ENCODE results near the gene FAM117A.
A peak's percentile ranks its signal among the peaks of the same experiment; 100 is the strongest.

FAM117A gene

DNA sequence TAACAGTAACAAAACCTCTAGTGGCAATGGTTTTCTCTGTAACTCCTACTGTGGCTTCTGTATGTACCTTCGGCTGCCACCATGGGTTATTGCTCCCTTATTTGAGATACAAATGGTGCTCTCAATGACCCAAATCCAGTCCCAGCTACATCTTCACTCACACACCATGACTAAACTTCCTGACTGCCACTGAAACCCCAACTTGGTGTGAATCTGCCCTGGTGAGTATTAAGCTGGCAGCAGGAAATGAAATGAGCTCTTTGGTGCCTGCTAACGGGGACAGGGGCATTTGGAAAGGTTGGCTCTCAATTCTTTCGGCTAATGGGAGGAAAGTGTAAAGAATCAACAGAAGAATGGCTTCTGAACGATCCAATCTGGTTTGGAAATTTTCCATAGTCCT, 48.7 kb downstream of the FAM117A start:
- DNase-seq (ENCODE audit: extremely low read depth in 1 of 2, low read depth in 1 of 2), result no peak

DNA sequence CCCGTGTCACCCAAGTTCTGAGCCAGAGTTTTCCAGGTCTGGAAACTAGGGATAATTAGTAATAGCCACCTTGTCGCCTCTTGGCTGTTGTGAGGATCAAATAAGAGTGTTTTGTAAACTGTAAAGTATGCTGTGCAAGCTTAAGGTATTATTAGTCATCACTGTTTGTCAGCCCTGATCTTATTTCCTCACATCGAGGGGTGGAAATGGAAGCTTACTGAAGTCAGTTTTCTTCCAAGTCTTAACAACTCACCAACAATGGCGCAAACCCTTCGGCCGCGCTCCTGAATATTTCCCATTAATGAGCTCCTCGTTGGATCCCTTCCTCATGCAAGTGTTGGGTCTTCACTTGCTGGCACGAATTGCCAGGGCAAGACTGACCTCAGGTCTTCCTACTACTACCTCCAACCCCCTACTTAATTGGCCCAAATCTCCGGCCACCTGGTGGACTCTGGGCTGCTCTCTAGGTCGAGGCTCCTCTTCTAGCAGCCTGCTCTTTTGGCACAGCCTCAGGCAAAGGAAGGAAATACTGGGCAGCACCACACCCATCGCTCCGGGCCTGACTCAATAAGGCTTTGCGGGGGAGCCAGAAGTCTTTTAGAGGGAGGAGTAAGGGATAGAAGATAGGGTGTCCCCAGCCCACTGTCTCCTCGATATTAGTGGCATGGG, 55.3 kb downstream of the FAM117A start:
- DNase-seq (ENCODE audit: extremely low read depth in 1 of 2, low read depth in 1 of 2), result no peak

DNA sequence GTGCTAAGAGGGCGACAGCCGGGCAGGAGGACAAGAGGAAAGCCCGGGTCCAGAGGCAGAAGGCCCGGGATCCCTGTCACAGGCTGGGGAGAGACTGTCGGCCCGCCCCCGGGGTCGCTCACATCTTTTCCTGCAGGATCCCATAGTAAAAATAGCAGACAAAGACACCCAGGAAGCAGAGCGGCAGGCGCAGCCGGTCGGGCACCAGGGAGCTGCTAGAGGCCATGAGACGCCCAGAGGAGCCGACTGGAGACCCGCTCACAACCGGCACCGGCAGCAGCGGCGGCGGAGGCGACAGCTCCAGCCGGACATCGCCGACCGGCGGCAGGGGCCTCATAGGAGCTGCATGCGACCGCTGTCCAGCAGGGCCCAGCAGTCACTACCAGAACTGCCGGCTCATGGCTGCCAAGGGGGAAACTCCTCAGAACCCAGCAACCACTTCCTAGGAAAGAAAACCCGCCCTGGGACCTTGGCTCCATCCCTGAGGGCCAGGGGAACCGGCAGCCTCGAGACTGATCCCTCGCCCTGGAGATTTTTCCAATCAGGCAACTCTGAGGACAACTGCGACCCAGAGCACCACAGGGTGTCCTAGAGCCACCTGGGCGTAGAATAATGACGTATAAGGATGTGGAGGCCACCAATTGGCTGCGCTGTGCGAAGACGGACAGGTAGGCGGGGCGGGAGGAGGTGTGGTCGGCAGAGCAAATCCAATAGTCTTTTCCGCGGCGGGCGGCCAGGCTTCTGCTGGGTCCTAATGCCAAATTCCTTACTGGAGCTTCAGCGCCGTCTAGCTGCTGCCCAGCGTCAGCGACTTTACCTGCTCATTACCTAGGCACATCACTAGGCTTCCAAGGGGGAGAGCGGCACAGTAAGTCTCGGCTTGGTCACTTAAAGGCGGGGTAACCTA, 56.1 kb downstream of the FAM117A start, which contains the start of gene SLC35B1:
Gene SLC35B1, minus strand, starts transcription at position 357 of the 907 bp plus-strand sequence. Its CDS starts 131 bp downstream, at position 226.
- DNase-seq (ENCODE audit: extremely low read depth in 1 of 2, low read depth in 1 of 2), result peak; percentile 95 to 98

GRCh38 chr17:49707246-49707607, 56.7 kb downstream of the FAM117A start:
- no peak for DNase-seq (ENCODE audit: extremely low read depth in 1 of 2, low read depth in 1 of 2)

- DNase-seq (ENCODE audit: extremely low read depth in 1 of 2, low read depth in 1 of 2), result no peak
These were observed 58.7 kb downstream of the FAM117A start for GRCh38 chr17:49705254-49705653.

GRCh38 chr17:49703557-49704277, 60.2 kb downstream of the FAM117A start:
- DNase-seq (ENCODE audit: extremely low read depth in 1 of 2, low read depth in 1 of 2), result no peak

DNA sequence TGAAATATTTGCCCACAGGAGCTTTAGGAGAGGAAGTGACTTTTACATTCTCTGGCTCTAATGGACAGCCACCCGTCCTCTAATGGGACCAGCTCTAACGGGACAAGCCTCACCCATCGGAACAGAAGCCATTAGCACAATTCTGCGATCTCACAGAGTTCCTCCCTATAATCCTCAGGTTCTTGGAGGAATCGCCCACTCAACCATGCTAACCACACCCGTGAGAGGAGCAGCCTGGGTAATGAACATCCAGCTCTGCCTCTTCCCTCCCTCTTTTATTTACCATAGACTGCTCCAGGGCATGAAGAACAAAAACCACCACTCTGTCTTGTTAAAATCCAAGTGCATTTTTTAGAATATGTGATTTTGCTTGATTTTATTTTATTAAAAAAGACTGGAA, 63.0 kb downstream of the FAM117A start:
- no peak for DNase-seq (ENCODE audit: extremely low read depth in 1 of 2, low read depth in 1 of 2)

- no peak for DNase-seq (ENCODE audit: extremely low read depth in 1 of 2, low read depth in 1 of 2)
These were observed 63.9 kb downstream of the FAM117A start for GRCh38 chr17:49699966-49700575.

DNA sequence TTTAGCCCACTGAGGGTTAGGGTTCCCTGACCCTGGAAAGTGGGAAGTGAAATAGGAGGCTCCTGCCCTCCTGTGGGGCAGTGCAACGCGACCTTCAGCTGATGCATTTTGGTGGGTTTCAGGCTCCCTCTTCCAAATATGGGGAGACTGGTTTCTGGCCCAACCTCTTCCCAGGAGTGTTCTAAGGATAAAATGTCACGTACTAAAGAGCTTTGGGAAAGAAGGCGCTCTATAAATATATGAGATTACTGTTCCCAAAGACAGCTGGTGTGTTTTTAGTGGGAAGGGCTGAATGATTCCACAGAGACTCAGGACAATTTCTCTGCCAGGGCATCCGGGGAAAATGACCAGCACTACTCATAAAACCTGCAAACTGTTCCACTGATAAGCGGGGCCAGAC, 65.9 kb downstream of the FAM117A start:
- DNase-seq (ENCODE audit: extremely low read depth in 1 of 2, low read depth in 1 of 2), result no peak

DNA sequence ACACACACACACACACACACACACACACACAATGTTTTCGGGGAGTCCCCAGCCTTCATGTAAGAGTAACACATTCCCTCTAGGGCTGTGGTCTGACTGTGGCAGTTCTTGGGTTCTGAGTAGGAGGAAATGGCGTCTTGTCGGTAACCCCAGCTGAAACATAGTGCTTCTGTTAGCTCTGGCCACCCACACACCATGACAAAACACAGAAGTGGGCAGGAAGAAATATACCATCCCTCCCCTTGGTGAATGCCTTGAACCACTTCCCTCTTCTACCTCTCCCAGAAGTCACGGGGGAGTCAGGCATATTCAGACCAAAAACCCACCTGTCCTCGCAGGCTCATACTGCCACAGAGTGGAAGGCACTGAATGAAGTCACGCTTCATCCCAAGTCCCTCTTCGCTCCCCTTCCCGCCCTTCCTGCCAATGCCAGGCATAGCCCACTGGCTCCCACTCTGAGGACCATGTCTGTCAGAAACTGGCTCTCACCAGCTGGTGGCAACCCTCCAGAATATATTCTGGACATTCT, 67.6 kb downstream of the FAM117A start:
- DNase-seq (ENCODE audit: extremely low read depth in 1 of 2, low read depth in 1 of 2), result peak; percentile 30 to 42

DNA sequence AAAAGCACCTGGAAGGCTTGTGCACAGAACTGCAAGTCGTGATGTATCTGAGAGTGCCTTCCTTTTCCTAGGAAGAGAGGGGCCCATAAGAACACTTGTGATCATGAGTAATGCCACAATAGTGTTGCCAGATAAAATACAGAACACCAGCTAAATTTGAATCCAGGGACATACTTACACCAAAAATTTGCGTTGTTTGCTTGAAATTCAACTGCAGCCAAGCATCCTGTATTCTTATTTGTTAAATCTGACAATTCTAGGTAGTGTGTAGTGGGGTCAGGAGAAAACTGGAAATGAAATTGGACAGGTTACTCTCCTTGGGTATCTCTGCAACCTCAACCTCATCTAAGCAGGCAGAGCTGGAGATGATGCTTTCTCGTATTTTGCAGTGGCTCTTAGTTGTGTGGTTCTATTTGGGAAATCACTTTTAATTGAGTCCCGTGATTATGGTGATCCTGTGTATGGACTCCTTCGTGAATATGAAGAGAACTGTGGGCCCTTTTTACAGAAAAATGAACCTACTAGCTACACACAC, 68.2 kb downstream of the FAM117A start:
- no peak for DNase-seq (ENCODE audit: extremely low read depth in 1 of 2, low read depth in 1 of 2)

GRCh38 chr17:49694847-49695697, 68.9 kb downstream of the FAM117A start:
- DNase-seq (ENCODE audit: extremely low read depth in 1 of 2, low read depth in 1 of 2), result peak; percentile 37 to 49

DNA sequence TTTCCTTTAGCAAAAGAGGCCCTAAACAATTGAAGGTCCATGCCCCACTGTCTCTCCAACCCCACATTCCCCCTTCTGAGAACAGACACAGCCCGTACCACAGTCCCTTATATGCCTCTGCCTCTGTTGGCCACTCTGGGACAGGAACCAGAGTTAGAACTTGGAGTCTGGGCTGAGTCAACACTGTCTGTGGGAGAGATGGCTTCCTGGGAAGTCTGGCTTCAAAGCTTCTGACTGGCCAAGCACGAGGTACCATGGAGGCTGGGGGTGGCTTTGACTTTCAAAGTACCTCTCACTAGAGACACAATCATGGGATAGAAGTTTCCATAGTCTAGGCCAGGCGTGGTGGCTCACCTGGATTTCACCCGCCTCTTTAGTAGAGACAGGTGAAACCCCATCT, 71.2 kb downstream of the FAM117A start:
- no peak for DNase-seq (ENCODE audit: extremely low read depth in 1 of 2, low read depth in 1 of 2)

DNA sequence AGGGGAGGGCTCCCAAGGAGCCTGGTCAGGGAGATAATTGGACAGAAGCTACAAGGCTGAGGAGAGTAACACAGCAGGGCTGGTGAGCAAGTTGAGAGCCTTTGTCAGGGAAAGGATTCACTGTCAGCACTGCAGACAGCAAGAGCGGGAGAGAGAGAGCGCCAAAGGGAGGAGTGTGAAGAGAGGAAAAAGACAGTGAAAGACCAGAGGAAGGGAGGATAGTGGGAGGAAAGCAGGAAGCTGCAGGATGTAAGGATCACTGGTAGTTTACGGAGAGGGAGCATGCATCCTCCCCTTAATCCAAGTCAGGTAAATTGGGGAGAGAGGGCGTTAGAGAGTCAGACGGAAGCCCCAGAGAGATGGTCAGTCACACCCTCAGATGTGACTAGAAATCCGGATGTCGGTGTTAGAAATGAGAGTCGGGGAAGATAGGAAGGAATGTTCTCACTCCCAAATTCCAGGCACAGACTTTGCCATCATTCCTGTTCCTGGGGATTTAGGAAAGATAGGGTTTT, 72.2 kb downstream of the FAM117A start:
- DNase-seq (ENCODE audit: extremely low read depth in 1 of 2, low read depth in 1 of 2), result no peak

GRCh38 chr17:49691086-49691676, 72.8 kb downstream of the FAM117A start:
- no peak for DNase-seq (ENCODE audit: extremely low read depth in 1 of 2, low read depth in 1 of 2)

DNA sequence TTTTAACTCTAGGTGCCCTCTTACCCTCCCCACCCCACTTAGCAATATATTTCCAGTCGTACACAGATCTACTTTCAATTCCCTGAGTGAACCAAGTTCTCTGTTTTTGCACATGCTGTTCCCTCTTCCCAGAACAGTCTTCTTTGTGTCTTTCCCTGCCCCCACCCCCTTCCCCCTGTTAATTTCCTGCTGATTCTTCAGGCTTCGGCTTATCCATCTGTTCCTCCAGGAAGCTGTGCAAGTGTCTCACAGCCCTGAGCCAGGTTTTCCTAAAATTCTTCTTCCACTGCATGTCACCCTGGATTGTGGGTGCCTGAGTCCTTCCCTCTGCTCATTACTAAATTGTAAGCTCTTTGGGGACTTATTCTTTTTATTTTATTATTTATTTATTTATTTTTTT, 73.7 kb downstream of the FAM117A start:
- no peak for DNase-seq (ENCODE audit: extremely low read depth in 1 of 2, low read depth in 1 of 2)

- DNase-seq (ENCODE audit: extremely low read depth in 1 of 2, low read depth in 1 of 2), result no peak
These were observed 75.1 kb downstream of the FAM117A start for GRCh38 chr17:49688848-49689247.

DNA sequence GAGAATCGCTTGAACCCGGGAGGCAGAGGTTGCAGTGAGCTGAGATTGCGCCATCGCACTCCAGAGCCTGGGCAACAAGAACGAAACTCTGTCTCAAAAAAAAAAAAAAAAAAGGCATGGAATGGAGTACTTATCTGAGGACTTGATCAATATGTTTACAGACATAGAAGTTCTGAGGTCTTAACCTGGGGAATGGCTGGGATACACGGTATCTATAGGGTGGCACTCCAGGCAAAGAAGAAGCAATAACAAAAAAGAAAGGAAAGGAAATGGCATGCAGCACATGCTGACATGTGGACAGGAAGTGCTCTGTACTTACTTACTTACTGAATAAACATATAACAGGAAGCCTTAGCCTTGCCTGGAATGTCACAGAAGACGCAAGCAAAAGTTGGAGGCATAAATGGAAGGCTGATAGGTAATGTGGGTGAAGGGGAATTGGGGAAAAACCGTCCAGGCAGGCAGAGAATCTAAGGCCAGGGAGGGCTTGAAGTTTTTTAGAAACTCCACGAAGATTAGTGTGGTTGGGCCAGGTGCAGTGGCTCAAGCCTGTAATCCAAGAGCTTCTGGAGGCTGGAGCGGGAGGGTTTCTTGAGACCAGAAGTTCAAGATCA, 75.9 kb downstream of the FAM117A start:
- DNase-seq (ENCODE audit: extremely low read depth in 1 of 2, low read depth in 1 of 2), result no peak
